ENCODE data around the gene DRAM2.

DRAM2 gene

GRCh38 chr1:111116496-111116895 is 23.4 kb downstream of the DRAM2 start:
- TF ChIP-seq NFIC (IDR thresholded peaks at IDR 0.05) (no peak), EGR1 (IDR thresholded peaks at IDR 0.05) (no peak), TCF12 (IDR thresholded peaks at IDR 0.05; ENCODE audit: low read depth) (no peak), YY1 (IDR thresholded peaks at IDR 0.05; ENCODE audit: low read depth) (no peak), CEBPB (IDR thresholded peaks at IDR 0.05) (no peak), TAF1 (IDR thresholded peaks at IDR 0.05; ENCODE audit: low read depth) (no peak), FOXM1 (IDR thresholded peaks at IDR 0.05; ENCODE audit: borderline replicate concordance, low read depth) (no peak), USF1 (IDR thresholded peaks at IDR 0.05) (no peak), TEAD4 (IDR thresholded peaks at IDR 0.05) (no peak), RAD21 (IDR thresholded peaks at IDR 0.05; ENCODE audit: low read depth) (no peak), ZBTB7A (IDR thresholded peaks at IDR 0.05; ENCODE audit: low read depth) (no peak), CREB1 (IDR thresholded peaks at IDR 0.05; ENCODE audit: low read depth) (no peak), EP300 (IDR thresholded peaks at IDR 0.05; ENCODE audit: borderline replicate concordance) (no peak)
- TF ChIP-seq, protein P1, sequence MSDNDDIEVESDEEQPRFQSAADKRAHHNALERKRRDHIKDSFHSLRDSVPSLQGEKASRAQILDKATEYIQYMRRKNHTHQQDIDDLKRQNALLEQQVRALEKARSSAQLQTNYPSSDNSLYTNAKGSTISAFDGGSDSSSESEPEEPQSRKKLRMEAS (IDR thresholded peaks at IDR 0.05) = no peak
- TF ChIP-seq, protein P2, sequence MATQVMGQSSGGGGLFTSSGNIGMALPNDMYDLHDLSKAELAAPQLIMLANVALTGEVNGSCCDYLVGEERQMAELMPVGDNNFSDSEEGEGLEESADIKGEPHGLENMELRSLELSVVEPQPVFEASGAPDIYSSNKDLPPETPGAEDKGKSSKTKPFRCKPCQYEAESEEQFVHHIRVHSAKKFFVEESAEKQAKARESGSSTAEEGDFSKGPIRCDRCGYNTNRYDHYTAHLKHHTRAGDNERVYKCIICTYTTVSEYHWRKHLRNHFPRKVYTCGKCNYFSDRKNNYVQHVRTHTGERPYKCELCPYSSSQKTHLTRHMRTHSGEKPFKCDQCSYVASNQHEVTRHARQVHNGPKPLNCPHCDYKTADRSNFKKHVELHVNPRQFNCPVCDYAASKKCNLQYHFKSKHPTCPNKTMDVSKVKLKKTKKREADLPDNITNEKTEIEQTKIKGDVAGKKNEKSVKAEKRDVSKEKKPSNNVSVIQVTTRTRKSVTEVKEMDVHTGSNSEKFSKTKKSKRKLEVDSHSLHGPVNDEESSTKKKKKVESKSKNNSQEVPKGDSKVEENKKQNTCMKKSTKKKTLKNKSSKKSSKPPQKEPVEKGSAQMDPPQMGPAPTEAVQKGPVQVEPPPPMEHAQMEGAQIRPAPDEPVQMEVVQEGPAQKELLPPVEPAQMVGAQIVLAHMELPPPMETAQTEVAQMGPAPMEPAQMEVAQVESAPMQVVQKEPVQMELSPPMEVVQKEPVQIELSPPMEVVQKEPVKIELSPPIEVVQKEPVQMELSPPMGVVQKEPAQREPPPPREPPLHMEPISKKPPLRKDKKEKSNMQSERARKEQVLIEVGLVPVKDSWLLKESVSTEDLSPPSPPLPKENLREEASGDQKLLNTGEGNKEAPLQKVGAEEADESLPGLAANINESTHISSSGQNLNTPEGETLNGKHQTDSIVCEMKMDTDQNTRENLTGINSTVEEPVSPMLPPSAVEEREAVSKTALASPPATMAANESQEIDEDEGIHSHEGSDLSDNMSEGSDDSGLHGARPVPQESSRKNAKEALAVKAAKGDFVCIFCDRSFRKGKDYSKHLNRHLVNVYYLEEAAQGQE (IDR thresholded peaks at IDR 0.05; ENCODE audit: low read depth) = no peak

GRCh38 chr1:111110197-111110899 is 29.5 kb downstream of the DRAM2 start:
- TF ChIP-seq ZBTB7A (IDR thresholded peaks at IDR 0.05; ENCODE audit: low read depth) (no peak), CEBPB (IDR thresholded peaks at IDR 0.05) (no peak), TCF12 (IDR thresholded peaks at IDR 0.05; ENCODE audit: low read depth) (no peak), NFIC (IDR thresholded peaks at IDR 0.05) (no peak), RAD21 (IDR thresholded peaks at IDR 0.05; ENCODE audit: low read depth) (no peak), EP300 (IDR thresholded peaks at IDR 0.05; ENCODE audit: borderline replicate concordance) (no peak), FOXM1 (IDR thresholded peaks at IDR 0.05; ENCODE audit: borderline replicate concordance, low read depth) (no peak), USF1 (IDR thresholded peaks at IDR 0.05) (no peak), TEAD4 (IDR thresholded peaks at IDR 0.05) (no peak), EGR1 (IDR thresholded peaks at IDR 0.05) (no peak), YY1 (IDR thresholded peaks at IDR 0.05; ENCODE audit: low read depth) (no peak), TAF1 (IDR thresholded peaks at IDR 0.05; ENCODE audit: low read depth) (no peak), CREB1 (IDR thresholded peaks at IDR 0.05; ENCODE audit: low read depth) (no peak)
- TF ChIP-seq, protein P2 (IDR thresholded peaks at IDR 0.05; ENCODE audit: low read depth) = no peak
- TF ChIP-seq, protein P1 (IDR thresholded peaks at IDR 0.05) = no peak

DNA sequence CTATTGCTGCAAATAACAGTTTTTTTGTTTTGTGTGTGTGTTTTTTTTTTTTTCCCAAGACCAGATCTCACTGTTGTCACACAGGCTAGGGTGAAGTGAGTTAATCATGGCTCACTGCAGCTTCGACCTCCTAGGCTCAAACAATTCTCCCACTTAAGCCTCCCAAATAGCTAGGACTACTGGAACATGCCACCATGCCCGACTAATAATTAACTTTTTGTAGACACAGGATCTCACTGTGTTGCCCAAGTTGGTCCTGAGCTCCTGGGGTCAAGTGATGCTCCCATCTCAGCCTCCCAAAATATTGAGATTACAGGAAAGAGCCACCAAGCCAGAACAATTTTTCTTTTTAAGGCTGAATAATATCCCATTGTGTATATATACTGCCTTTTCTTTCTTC is 34.9 kb downstream of the DRAM2 start:
- TF ChIP-seq TCF12 (IDR thresholded peaks at IDR 0.05; ENCODE audit: low read depth) = no peak
- TF ChIP-seq TAF1 (IDR thresholded peaks at IDR 0.05; ENCODE audit: low read depth) = no peak
- TF ChIP-seq, protein P2 (IDR thresholded peaks at IDR 0.05; ENCODE audit: low read depth) = no peak
- TF ChIP-seq EGR1 (IDR thresholded peaks at IDR 0.05) = no peak
- no peak for TF ChIP-seq EP300 (IDR thresholded peaks at IDR 0.05; ENCODE audit: borderline replicate concordance)
- TF ChIP-seq FOXM1 (IDR thresholded peaks at IDR 0.05; ENCODE audit: borderline replicate concordance, low read depth) = no peak
- no peak for TF ChIP-seq CREB1 (IDR thresholded peaks at IDR 0.05; ENCODE audit: low read depth)
- no peak for TF ChIP-seq USF1 (IDR thresholded peaks at IDR 0.05)
